IPS-18c (cell line): ENCODE results near the gene ABCD3.
"Not testable (repeated sequence)": the region's sequence is repeated elsewhere in the genome, so short reads cannot be mapped to it uniquely, and the experiment has no call there.

Experiments
- H3K4me3 ChIP-seq: 2 replicates; pipeline ENCODE4 v1.7.0; 2013; ENCODE audit warnings: low read depth, mild to moderate bottlenecking, low read length, moderate library complexity; ENCODE audit not compliant: insufficient read depth
- H3K9me3 ChIP-seq: one replicate; pipeline ENCODE4 v1.6.1; 2013; ENCODE audit warnings: mild to moderate bottlenecking, low read length, moderate library complexity; ENCODE audit not compliant: control insufficient read depth, insufficient read depth

The ABCD3 gene

DNA sequence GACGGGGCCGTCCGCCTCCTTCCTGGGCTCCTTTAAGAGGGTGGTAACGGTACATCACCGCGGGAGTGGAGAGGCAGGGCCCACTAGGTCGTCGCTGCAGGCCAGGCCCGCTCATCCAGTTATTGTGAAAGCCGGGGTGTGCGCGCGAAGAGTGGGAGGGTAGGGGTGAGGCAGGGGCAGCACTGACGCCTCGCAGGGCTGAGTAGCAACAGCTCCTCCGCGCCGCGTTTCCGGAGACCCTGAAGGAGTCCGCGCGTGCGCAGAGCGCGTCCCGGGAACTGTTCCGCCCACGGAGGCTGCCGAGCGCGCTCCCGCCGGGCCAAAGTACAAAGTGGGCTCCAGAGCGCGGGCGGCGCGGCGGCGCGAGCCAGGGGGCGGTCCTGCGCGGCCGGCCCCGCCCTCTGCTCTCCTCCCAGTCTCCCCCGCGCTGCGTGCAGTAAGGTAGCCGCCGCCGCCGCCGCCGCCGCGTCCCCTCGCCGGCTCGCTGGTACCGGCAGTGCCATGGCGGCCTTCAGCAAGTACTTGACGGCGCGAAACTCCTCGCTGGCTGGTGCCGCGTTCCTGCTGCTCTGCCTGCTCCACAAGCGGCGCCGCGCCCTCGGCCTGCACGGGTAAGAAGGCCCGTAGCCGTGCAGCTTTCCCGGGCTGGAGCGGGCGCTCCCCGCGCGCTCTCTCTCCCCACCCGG is at the start of gene ABCD3:
TSS of gene ABCD3 (plus strand) at position 412 of the 686 bp plus-strand sequence. CDS start at position 502, 90 bp downstream.
- Histone ChIP-seq H3K9me3 (no peaks in the 10 kb centered on the region), H3K4me3 (peak within 1 kb of the TSS; percentile 98)

DNA sequence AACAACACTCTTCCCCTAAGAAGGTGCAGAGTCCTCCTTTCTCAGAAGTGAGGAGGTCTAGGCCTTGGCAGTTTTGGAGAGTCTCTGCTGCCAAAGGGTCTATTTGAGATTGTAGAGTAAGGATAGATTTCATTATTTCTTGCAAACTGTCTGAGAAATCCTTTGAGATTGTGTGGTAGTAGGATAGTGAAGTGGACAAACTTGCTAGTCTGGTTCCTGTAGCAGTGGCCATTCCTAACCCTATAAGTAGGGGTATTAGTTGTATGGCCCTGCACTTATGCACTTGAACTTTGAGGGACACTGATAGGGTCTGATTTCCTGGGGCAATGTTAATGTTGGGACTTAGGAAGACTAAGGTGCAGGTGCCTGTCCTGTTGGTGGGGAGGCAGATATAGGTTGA is 45.4 kb upstream of the ABCD3 start:
- not testable (repeated sequence) for H3K9me3 ChIP-seq, H3K4me3 ChIP-seq

DNA sequence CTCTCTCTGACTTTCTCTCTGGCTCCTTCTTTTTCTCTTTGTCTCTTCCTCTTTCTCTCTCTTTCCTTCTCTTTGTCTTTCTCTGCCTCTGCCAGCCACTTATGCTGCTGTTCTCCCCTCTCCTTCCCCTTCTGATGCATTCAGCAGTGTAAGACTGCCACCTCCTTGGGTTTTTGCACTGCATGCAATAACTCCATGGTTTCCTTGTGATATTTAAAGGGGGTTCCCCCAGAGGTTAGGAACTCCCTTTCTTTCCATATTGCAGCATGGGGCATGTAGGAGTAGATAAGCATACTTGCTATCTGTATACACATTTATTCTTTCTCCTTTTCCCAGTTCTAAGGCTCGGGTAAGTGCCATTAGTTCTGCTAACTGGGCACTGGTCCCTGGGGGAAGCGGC is 44.9 kb upstream of the ABCD3 start:
- H3K9me3 ChIP-seq, H3K4me3 ChIP-seq: not testable (repeated sequence)

DNA sequence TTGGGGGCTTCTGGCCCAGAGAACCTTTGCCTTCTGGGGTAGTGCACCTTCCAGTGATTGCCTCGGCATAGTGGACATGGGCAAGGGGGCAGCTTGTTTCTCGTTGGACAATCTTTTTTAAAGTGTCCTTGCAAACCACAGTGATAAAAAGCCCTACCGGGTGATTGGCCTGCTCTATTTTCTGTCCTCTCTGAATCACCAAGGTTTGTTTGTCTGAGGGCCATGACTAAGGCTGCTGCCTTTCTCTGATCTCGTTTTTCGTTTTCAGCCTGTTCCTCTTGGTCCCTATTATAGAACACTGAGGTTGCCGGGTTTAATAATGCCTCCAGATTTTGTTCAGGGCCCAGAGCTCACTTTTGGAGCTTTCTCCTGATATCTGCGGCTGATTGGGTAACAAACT is 42.5 kb upstream of the ABCD3 start:
- not testable (repeated sequence) for H3K4me3 ChIP-seq, H3K9me3 ChIP-seq

DNA sequence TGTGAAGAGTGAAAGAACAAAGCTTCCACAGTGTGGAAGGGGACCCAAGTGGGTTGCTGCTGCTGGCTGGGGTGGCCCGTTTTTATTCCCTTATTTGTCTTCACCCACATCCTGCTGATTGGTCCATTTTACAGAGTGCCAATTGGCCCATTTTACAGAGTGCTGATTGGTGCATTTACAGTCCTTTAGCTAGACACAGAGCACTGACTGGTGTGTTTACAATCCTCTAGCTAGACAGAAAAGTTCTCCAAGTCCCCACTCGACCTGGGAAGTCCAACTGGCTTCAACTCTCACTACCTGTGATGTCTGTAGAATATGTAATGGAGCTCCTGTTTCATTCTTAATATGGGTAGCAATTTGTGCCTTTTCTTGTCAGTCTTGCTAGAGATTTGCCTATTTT is 39.7 kb upstream of the ABCD3 start:
- not testable (repeated sequence) for H3K9me3 ChIP-seq, H3K4me3 ChIP-seq

DNA sequence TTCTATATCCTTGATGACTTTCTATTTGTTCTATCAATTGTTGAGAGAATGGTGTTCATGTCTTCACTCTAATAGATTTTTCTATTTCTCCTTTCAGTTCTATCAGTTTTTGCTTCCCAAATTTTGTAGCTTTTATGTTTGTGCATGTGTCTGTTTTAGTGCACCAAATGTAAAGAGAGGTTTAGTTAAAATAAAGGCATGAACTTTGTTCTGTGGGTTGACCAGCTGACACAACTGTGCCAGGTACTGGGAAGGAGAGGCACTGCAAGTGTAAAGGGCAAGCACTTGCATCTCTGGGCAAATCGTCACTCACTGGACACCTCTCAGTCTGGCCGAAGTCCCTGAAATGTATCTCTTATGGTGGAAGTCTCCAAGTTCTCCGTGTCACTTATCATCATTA is 38.6 kb upstream of the ABCD3 start:
- Histone ChIP-seq H3K9me3 (no peaks in the 10 kb centered on the region), H3K4me3 (no peak overlapping the region)

DNA sequence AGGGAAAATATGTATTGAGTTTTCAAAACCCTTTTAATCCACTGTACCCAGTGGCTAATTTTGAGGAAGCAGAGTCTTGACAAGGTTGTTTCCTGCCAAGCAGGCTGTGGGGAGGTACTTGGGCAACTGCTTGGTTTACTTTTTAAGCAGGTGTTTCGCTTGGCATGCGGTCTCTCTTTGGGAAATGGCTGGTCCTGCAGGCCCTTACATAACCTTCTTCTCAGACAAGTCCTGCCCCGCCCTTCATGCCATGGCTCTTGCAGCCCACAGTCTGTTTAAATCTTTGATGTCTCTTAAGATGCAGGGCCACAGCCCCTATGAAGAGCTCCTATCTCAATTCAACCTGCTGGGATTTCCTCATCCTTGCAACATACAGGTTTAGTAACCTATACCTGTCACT is 36.0 kb upstream of the ABCD3 start:
- Histone ChIP-seq H3K4me3 (no peak overlapping the region), H3K9me3 (no peaks in the 10 kb centered on the region)

DNA sequence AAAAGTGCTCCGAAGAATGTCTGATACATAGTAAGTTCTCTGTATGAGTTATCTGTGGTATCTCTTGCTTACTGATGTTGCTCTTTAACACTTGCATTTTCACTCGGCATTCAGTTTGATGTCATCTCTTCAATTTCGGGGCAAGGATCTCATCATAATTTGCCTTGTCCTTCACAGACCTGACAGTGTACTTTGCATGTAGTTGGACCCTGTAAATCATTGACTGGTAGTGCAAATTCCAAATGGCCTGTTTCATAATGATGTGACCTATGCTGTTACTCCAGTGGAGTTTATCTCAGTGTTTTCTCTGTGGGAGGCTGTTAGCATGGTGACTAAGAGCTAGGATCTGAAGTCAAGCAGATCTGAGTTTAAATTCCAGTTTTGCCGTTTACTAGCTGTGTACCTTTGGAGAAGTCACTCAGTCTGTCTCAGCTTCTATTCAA is 34.2 kb upstream of the ABCD3 start:
- peaks cover 1% of the 10 kb centered on the region for H3K9me3 ChIP-seq

DNA sequence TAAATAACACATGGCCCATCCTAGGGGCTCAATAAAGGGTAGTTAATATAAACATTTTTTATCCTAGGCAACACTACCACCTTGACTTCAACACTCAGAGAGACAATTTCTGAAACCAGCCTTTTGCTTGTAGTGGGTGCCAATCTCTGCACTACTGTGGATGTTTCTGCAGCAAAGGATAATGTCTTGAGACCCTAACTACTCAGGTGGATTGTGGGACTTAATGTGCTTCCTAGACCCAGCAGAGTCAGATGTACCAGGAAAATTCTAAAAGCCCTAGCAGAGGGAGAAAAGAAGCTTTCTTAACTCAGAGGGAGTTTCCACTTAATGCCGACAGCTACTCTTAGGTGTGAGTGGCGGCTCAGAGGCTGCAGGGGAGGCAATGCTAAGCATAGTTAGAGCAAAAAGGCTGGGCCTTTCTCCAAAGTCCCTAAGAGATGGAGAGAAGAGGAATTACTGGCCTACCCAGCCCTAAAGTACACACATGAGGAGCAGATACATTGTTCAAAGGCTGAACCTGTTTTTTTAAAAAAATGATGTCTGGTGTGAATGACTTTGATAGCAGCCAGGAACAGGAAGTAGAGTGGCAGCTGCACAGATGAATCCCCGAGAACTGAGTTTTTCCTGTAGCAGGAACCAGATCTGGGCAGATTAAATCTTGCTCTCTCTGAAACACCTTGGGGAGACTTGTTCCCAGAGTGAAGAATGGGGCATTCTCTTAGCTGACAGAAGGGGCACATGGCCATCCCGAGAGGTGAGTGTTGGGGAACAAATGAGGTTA is 33.5 kb upstream of the ABCD3 start:
- no peak overlapping the region for H3K4me3 ChIP-seq
- peaks cover 6% of the 10 kb centered on the region for H3K9me3 ChIP-seq

More for the DNA sequence above, 34.2 kb upstream of the ABCD3 start:
- no peak overlapping the region for H3K4me3 ChIP-seq

DNA sequence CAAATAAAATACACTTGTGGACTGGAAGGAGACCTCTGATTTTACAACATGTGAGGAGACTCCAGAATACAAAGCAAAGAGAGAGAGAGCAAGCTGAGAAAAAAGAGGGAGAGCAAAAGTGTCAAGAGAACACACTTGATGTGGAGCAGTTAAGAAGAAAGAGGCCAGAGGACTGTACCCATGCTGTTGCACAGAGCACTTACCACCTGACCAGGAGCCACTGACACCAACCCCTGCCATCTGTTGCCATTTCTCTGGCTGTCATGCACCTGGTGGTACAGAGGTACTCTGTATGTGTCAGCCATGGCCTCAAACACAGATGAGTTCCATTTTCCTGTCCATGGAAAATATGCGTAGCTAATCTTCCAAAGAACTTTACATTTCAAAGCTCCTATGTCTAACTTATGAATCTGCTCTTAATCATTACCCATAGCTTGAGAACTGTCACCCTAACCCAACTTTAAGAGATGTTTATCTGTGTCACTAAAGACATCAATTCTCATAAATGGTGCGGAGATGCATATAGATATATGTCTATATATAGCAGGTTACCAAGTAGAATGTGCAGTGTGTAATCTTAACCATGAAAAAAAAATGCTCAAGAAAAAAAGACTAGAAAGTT is 32.8 kb upstream of the ABCD3 start:
- no peak overlapping the region for H3K4me3 ChIP-seq
- H3K9me3 ChIP-seq = peaks cover 6% of the 10 kb centered on the region

DNA sequence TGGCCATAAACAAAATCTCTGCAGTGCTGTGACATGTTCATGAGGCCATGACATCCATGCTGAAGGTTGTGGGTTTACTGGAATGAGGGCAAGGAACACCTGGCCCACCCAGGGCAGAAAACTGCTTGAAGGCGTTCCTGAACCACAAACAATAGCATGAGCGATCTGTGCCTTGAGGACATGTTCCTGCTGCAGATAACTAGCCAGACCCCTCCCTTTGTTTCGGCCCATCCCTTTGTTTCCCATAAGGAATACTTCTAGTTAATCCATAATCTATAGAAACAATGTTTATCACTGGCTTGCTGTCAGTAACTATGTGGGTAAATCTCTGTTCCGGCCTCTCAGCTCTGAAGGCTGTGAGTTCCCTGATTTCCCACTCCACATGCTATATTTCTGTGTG is 28.9 kb upstream of the ABCD3 start:
- Histone ChIP-seq H3K4me3 (no peak overlapping the region), H3K9me3 (peaks cover 6% of the 10 kb centered on the region)

DNA sequence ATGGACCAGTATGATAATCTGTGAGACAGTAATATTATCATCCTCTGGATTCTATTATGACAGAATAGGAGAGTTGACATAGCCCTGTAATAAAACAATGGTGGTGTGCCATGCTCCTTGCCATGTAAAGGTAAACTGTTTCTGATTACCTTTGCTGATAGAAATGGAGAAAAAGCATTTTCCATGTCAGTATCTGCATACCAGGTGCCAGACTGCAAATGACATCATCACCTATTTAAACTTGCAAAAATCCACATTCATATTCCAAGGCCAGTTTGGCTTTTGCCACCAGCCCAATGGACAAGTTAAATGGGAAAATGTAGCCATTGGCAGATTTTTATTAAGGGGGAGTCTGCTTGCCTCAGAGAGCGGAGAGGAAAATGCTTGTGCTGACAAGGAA is 23.9 kb upstream of the ABCD3 start:
- Histone ChIP-seq H3K9me3 (peaks cover 2% of the 10 kb centered on the region), H3K4me3 (no peak overlapping the region)

DNA sequence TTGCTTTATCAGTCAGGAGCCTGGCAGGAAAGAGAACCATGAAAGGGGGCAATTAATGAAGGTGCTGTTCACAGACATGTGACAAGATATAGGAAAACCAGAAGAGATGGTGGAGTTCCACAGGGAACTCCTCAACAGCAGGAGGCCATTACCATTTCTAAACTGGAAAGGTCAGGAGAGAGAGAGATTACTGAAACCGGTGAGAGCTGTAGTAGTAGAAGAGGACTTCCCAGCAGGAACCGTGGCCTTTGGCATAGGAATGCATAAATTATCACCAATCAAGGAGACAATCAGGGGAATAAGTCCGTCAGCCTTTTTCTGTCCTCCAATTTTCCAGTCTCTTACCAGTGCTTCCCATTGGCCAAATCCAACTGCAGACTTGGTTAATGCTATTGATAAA is 23.0 kb upstream of the ABCD3 start:
- H3K4me3 ChIP-seq = no peak overlapping the region
- no peaks in the 10 kb centered on the region for H3K9me3 ChIP-seq

DNA sequence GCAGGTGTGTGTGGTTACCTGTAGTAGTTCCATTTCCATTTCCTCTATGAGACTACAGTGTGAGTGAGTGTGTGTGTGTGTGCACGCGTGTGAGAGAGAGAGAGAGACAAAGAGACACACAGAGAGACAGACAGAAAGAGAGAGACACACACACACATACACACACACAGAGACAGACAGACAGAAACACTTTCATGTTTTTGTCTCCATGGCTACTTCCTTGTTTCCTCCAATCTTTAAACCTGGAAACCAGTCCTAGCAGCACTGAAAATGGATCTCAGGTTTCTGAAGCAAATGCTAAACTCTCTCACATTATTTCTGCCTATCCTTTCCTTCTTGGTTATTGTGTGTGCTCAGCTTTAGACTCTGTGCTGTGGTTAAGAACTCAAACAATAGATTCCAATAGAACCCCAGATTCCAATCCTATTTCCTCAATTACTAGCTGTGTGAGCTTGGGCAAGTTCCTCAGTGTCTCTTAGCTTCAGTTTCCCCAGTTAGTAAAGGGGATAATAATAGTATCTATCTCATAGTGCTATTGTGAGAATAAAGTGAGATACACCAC is 22.4 kb upstream of the ABCD3 start:
- Histone ChIP-seq H3K9me3 (no peaks in the 10 kb centered on the region), H3K4me3 (no peak overlapping the region)

DNA sequence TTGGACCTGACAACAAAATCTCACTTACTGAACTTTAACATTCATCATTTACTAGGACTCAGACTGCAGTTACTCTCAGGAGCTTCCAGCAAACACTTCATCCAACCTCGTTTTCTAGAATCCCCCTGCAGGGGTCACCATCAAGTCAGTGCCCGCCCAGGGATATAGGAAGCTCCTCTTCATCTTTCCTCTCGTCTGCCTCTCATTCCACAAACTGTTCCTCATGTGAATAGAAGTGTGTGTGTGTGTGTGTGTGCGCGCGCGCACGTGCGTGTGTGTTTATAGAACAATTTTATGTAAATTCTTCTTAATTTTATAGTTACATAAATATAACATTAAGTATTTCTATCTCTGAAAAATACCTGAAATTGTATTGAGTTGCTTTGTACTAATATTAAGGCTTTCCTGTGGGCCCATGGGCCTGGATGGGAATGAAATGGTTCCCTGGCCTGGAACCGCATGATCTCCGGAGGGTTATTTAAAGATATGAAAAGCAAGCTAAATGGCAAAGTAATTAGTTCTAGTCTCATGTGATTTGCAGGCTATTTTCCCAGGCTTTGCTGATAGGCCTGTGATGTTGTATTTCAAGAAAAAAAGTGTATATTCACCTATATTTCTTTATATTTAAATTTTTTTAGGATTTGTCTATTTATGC is 21.7 kb upstream of the ABCD3 start:
- Histone ChIP-seq H3K9me3 (no peaks in the 10 kb centered on the region), H3K4me3 (no peak overlapping the region)

DNA sequence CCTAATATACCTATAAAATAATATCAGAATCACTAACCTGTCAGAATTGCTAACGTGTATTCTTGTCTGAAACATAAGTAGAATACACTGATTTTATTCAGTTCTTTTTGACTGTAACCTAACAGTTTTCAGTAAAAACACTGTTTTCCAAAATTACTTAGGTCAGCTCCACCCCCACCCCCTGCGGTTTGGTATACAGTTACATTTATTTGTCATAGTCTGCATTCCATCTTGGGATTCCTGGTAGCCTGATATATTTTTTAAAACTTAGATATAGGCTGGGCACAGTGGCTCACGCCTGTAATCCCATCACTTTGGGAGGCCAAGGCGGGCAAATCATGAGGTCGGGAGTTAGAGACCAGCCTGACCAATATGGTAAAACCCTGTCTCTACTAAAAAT is 19.8 kb upstream of the ABCD3 start:
- no peak overlapping the region for H3K4me3 ChIP-seq
- no peaks in the 10 kb centered on the region for H3K9me3 ChIP-seq

DNA sequence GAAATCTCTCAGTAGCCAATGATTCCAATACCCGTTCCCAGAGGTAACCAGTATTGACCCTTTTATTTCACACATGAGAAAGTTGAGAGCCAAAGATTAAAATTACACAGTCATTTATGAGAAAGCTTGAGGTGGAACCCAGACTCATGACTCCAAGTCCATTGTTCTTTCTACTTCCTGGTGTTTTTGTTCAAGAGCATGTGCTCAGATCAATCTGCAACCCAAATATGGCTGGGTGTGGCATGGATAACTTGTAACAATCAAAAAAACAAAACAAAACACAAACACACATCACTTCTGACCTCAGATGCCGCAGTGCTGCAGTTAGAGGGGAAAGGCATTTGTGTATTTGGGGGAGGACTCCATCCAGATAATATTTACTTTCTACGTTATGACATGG is 18.7 kb upstream of the ABCD3 start:
- Histone ChIP-seq H3K9me3 (no peaks in the 10 kb centered on the region), H3K4me3 (no peak overlapping the region)
